HepG2 (cell line): ENCODE data around the gene CNTN5. TPM values are rescaled to one million over a fixed set of nuclear protein-coding genes. Genes with fewer than 3 reads are reported as not detected.

Experiments
- ATAC-seq: fragments of 200-7000 bp; cut with Tn5 transposase; 3 replicates; pipeline ENCODE4 v1.9.1; 2020; ENCODE audit warnings: mild to moderate bottlenecking, moderate library complexity
- BruUV-seq: library from RNA; stranded (reverse); fragments of 400-500 nt; replicated peaks from 2 replicates; lab custom pipeline; 2021; lab: Mats Ljungman, UMichigan
- CTCF ChIA-PET: fragments of 300-600 bp; formaldehyde crosslinking; extraction: SDS; loops from one replicate; lab custom pipeline; 2021; ENCODE audit warnings: low total read pairs, inconsistent platforms, low intra/inter-chr PET ratio; lab: Yijun Ruan, JAX
- POLR2A ChIA-PET: fragments of 350-600 bp; sonication (Branson Sonifier 250); formaldehyde crosslinking; loops from one replicate; lab custom pipeline; 2020; ENCODE audit warnings: antibody characterized with exemption, inconsistent platforms; lab: Yijun Ruan, JAX
- DNase-seq: peaks from one replicate; pipeline ENCODE4 v3.0.0-alpha.2; 2015; ENCODE audit warnings: low spot score
- FAIRE-seq: peaks from 3 replicates; lab custom pipeline; 2011; peaks lifted over from hg19 to GRCh38; lab: Jason Lieb, UNC
- H2AFZ ChIP-seq: one replicate; pipeline ENCODE4 v1.6.1; 2011; ENCODE audit warnings: low read length, inconsistent platforms
- H3K27ac ChIP-seq: fragments of 300-600 bp; 3 replicates; pipeline ENCODE4 v1.8.0; 2011; ENCODE audit warnings: mixed run types, mild to moderate bottlenecking, mixed read lengths, low read length, inconsistent platforms; ENCODE audit not compliant: insufficient read depth; ENCODE audit errors: extremely low read length
- H3K27me3 ChIP-seq, 2 experiments: fragments of 200-600 bp in 1 of 2; 2 replicates in 1 of 2; 3 replicates in 1 of 2; pipeline versions ENCODE4 v1.6.0 to v1.8.0; 2011; ENCODE audit warnings: low read length in 2 of 2, mild to moderate bottlenecking in 2 of 2, moderate library complexity in 2 of 2, inconsistent platforms in 1 of 2; ENCODE audit not compliant: insufficient read depth in 2 of 2, control insufficient read depth in 1 of 2
- H3K36me3 ChIP-seq, 2 experiments: fragments of 200-600 bp in 1 of 2; replicated peaks in 1 of 2; 2 replicates in 1 of 2; 3 replicates in 1 of 2; pipeline versions ENCODE4 v1.5.1 to v1.8.0; 2011; ENCODE audit warnings: low read length in 2 of 2, inconsistent platforms in 1 of 2; ENCODE audit not compliant: insufficient read depth in 2 of 2, control insufficient read depth in 1 of 2
- H3K4me1 ChIP-seq: 2 replicates; pipeline ENCODE4 v1.5.1; 2012; ENCODE audit warnings: low read length, inconsistent platforms; ENCODE audit not compliant: insufficient read depth
- H3K4me2 ChIP-seq: 2 replicates; pipeline ENCODE4 v1.6.0; 2011; ENCODE audit warnings: low read depth, low read length, inconsistent platforms
- H3K4me3 ChIP-seq, 3 experiments: fragments of 200-600 bp in 1 of 3; sonication (generic), shearing (Covaris generic) in 1 of 3; replicated peaks in 1 of 3; 2 replicates each; pipeline ENCODE4 v1.5.1; 2011 to 2016; ENCODE audit warnings: low read length in 3 of 3, inconsistent platforms in 2 of 3, low read depth in 2 of 3, mild to moderate bottlenecking in 2 of 3, control low read depth in 1 of 3, mixed read lengths in 1 of 3; ENCODE audit not compliant: insufficient read depth in 1 of 3
- H3K79me2 ChIP-seq: one replicate; pipeline ENCODE4 v1.6.1; 2011; ENCODE audit warnings: low read length, inconsistent platforms; ENCODE audit not compliant: insufficient read depth
- H3K9ac ChIP-seq: 2 replicates; pipeline ENCODE4 v1.6.0; 2011; ENCODE audit warnings: mild to moderate bottlenecking, low read depth, low read length, inconsistent platforms; ENCODE audit not compliant: insufficient read depth
- H3K9me3 ChIP-seq: 2 replicates; pipeline ENCODE4 v1.5.1; 2012; ENCODE audit warnings: mild to moderate bottlenecking, low read length
- H4K20me1 ChIP-seq: 2 replicates; pipeline ENCODE4 v1.6.0; 2011; ENCODE audit warnings: inconsistent platforms, mild to moderate bottlenecking, low read length, moderate library complexity; ENCODE audit not compliant: insufficient read depth
- FOXP1 ChIP-seq, 2 experiments: fragments of 450-650 bp in 1 of 2; IDR thresholded peaks; 2 replicates each; pipeline ENCODE4 v1.6.1; 2017 to 2018; ENCODE audit warnings: antibody characterized with exemption in 1 of 2
- HNRNPUL1 ChIP-seq: fragments of 200-400 bp; formaldehyde crosslinking; IDR thresholded peaks from 2 replicates; pipeline ENCODE4 v1.6.1; 2017; ENCODE audit warnings: low read depth, mild to moderate bottlenecking, low read length, moderate library complexity
- JUND ChIP-seq: sonication (generic); formaldehyde crosslinking; IDR thresholded peaks from 2 replicates; pipeline ENCODE4 v1.8.0; 2022; ENCODE audit warnings: mild to moderate bottlenecking, missing genetic modification reagents
- PCBP2 ChIP-seq: fragments of 200-400 bp; formaldehyde crosslinking; optimal IDR thresholded peaks from 2 replicates; pipeline ENCODE3; 2018; ENCODE audit warnings: low read length, low read depth; ENCODE audit not compliant: poor library complexity, severe bottlenecking
- RBFOX2 ChIP-seq: fragments of 200-400 bp; formaldehyde crosslinking; IDR thresholded peaks from 2 replicates; pipeline ENCODE4 v1.6.1; 2017; ENCODE audit warnings: low read depth, mild to moderate bottlenecking, low read length
- SMAD3 ChIP-seq: sonication (generic); formaldehyde crosslinking; IDR thresholded peaks from 2 replicates; pipeline ENCODE4 v1.4.0; 2020; ENCODE audit warnings: missing genetic modification reagents
- SMARCE1 ChIP-seq: fragments of 450-650 bp; IDR thresholded peaks from 2 replicates; pipeline ENCODE4 v1.6.1; 2017; ENCODE audit warnings: borderline replicate concordance
- ZBTB1 ChIP-seq: sonication (generic); formaldehyde crosslinking; IDR thresholded peaks from 2 replicates; pipeline ENCODE4 v1.4.0; 2020; ENCODE audit warnings: missing genetic modification reagents, borderline replicate concordance
- ZBTB10 ChIP-seq: sonication (generic); formaldehyde crosslinking; IDR thresholded peaks from 2 replicates; pipeline ENCODE4 v1.4.0; 2020; ENCODE audit warnings: missing genetic modification reagents, borderline replicate concordance
- ZBTB37 ChIP-seq: sonication (generic); formaldehyde crosslinking; IDR thresholded peaks from 2 replicates; pipeline ENCODE4 v1.4.0; 2020; ENCODE audit warnings: mild to moderate bottlenecking, missing genetic modification reagents
- ZNF142 ChIP-seq: sonication (generic); formaldehyde crosslinking; IDR thresholded peaks from 2 replicates; pipeline ENCODE4 v1.4.0; 2020; ENCODE audit warnings: missing genetic modification reagents
- ZNF441 ChIP-seq: sonication (generic); formaldehyde crosslinking; IDR thresholded peaks from 2 replicates; pipeline ENCODE4 v1.7.0; 2021; ENCODE audit warnings: missing genetic modification reagents, borderline replicate concordance
- ZNF496 ChIP-seq: sonication (generic); formaldehyde crosslinking; IDR thresholded peaks from 2 replicates; pipeline ENCODE4 v1.8.1; 2023; ENCODE audit warnings: mild to moderate bottlenecking, moderate library complexity, missing genetic modification reagents; ENCODE audit not compliant: insufficient replicate concordance
- ZNF562 ChIP-seq: sonication (generic); formaldehyde crosslinking; IDR thresholded peaks from 2 replicates; pipeline ENCODE4 v1.8.0; 2022; ENCODE audit warnings: missing genetic modification reagents, borderline replicate concordance
- ZSCAN9 ChIP-seq: IDR thresholded peaks from 2 replicates; pipeline ENCODE4 v1.6.1; 2016; ENCODE audit warnings: borderline replicate concordance
- WGBS: methylation state at CpG from one replicate; pipeline ENCODE4 v1.1.6; 2017; ENCODE audit warnings: low lambda C conversion rate; 5-methylcytosine and 5-hydroxymethylcytosine counted together
- in situ Hi-C: cut with HindIII; loops from 2 replicates; pipeline ENCODE4 v1.10.0; 2017; ENCODE audit warnings: low pct_unique_long_range_greater_than_20kb; ENCODE audit not compliant: extremely low pct_ligation_motif_present
- intact Hi-C: fragments of 100-400 bp; cut with micrococcal nuclease; formaldehyde crosslinking; loops from one replicate; pipeline ENCODE4 v1.10.0; 2022; ENCODE audit not compliant: unreplicated experiment
- polyA plus RNA-seq, 8 experiments: library from polyadenylated mRNA; depleted of rRNA in 3 of 8; stranded (reverse) in 7 of 8; unstranded in 1 of 8; fragments of >200 nt; fragmentation: Illumina TruSeq in 4 of 8; extraction: Trizol in 4 of 8; gene quantifications; 2 replicates each; pipeline versions ENCODE4 v1.2.1 to v1.2.3, GENCODE V29; 2011 to 2016; ENCODE audit warnings: low read depth in 4 of 8, missing spikeins in 1 of 8, mixed read lengths in 1 of 8; ENCODE audit not compliant: insufficient read depth in 1 of 8
- total RNA-seq, 5 experiments: library from RNA; depleted of rRNA; stranded (reverse); fragments of >200 nt; fragmentation: Illumina TruSeq; extraction: Trizol; gene quantifications; 2 replicates each; pipeline ENCODE4 v1.2.3, GENCODE V29; 2016; ENCODE audit warnings: low read depth in 1 of 5

The CNTN5 gene
- total and polyA plus RNA-seq, 2 of the 13 experiments (the other 11 are each of a cell fraction or from before 2014, with no cell fraction given): not detected

GRCh38 chr11:99271527-99271926 is 250.8 kb downstream of the CNTN5 start (continued):
- TF ChIP-seq ZBTB10 (no peak), JUND (no peak), SMAD3 (no peak)

GRCh38 chr11:99275521-99275920 is 254.8 kb downstream of the CNTN5 start:
- in situ Hi-C loops: no loop called here
- H3K79me2 ChIP-seq: no peaks in the 10 kb centered on the region
- FAIRE-seq (no peak), ATAC-seq (no peak), DNase-seq (no peak)
- no peak overlapping the region for H3K27ac ChIP-seq
- H3K4me2 ChIP-seq: no peak overlapping the region
- 2% methylated on average over 2 of the region's 2 CpGs for WGBS
- H3K27me3 ChIP-seq: no peaks in the 10 kb centered on the region
- intact Hi-C loops: no loop called here
- ChIA-PET POLR2A (no interaction called here), CTCF (no interaction called here)
- no peak overlapping the region for H3K4me3 ChIP-seq
- no peaks in the 10 kb centered on the region for H4K20me1 ChIP-seq
- no peak overlapping the region for H2AFZ ChIP-seq
- no TSS peak for BruUV-seq
- no peaks in the 10 kb centered on the region for H3K36me3 ChIP-seq
- no peak overlapping the region for H3K9ac ChIP-seq
- no peaks in the 10 kb centered on the region for H3K9me3 ChIP-seq
- no peaks in the 10 kb centered on the region for H3K4me1 ChIP-seq
- TF ChIP-seq SMARCE1 (no peak), ZBTB37 (CRISPR knock-in tag) (no peak), ZSCAN9 (CRISPR knock-in tag) (no peak), ZNF496 (CRISPR knock-in tag) (no peak), PCBP2 (no peak), ZNF142 (CRISPR knock-in tag) (no peak), FOXP1 (IDR thresholded peaks at IDR 0.05) (no peak), FOXP1 (CRISPR knock-in tag; IDR thresholded peaks at IDR 0.05) (no peak), ZNF562 (CRISPR knock-in tag) (no peak), ZNF441 (CRISPR knock-in tag) (no peak), ZBTB1 (no peak), HNRNPUL1 (no peak), RBFOX2 (no peak)
